Mammary epithelial cell (primary cell): ENCODE data around the gene SPG21.

ENCODE experiments used
- EZH2 ChIP-seq: IDR thresholded peaks from 2 replicates; pipeline ENCODE4 v1.6.1; 2012; ENCODE audit warnings: low read length, inconsistent platforms, borderline replicate concordance
- TF ChIP-seq, protein P1 (sequence below), 2 donors: IDR thresholded peaks in 1 of 2; conservative IDR thresholded peaks in 1 of 2; 2 replicates each; pipeline ENCODE4 v1.5.1; 2011 to 2012; ENCODE audit warnings: inconsistent platforms in 2 of 2, low read length in 2 of 2, mild to moderate bottlenecking in 2 of 2, control low read depth in 1 of 2, low read depth in 1 of 2; ENCODE audit not compliant: insufficient read depth in 1 of 2; ENCODE audit errors: extremely low read depth in 1 of 2

DNA sequence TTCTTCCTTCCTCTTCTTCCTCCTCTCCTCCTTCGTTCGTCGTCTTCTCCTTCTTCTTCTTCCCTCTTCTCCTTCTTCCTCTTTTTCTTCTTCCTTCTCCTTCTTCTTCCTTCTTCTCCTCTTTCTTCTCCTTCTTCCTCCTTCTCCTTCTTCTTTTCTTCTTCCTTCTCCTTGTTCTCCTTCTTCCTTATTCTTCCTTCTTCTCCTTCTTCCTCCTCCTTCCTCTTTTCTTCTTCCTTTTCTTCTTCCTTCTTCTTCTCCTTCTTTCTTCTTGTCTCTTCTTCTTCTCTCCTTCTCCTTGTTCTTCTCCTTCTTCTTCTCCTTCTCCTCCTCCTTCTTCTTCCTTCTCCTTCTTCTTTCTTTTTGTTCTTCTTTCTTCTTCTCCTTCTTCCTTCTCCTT is 35.3 kb downstream of the SPG21 start:
- no peak for TF ChIP-seq EZH2
- TF ChIP-seq, protein P1, sequence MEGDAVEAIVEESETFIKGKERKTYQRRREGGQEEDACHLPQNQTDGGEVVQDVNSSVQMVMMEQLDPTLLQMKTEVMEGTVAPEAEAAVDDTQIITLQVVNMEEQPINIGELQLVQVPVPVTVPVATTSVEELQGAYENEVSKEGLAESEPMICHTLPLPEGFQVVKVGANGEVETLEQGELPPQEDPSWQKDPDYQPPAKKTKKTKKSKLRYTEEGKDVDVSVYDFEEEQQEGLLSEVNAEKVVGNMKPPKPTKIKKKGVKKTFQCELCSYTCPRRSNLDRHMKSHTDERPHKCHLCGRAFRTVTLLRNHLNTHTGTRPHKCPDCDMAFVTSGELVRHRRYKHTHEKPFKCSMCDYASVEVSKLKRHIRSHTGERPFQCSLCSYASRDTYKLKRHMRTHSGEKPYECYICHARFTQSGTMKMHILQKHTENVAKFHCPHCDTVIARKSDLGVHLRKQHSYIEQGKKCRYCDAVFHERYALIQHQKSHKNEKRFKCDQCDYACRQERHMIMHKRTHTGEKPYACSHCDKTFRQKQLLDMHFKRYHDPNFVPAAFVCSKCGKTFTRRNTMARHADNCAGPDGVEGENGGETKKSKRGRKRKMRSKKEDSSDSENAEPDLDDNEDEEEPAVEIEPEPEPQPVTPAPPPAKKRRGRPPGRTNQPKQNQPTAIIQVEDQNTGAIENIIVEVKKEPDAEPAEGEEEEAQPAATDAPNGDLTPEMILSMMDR (conservative IDR thresholded peaks at IDR 0.05 in 1 of 2, IDR thresholded peaks at IDR 0.05 in 1 of 2; ENCODE audit: extremely low read depth in 1 of 2, insufficient read depth in 1 of 2, low read depth in 1 of 2, low read length in 2 of 2), result no peak
